Ovary (tissue), 9 donors: Measurements from ENCODE around the gene ZNF514. TPM values are rescaled to one million over a fixed set of nuclear protein-coding genes. Genes with fewer than 3 reads are reported as not detected.
A peak's percentile ranks its signal among the peaks of the same experiment; 100 is the strongest.

Source experiments
- DNase-seq, 5 donors: peaks; one replicate each; pipeline ENCODE4 v3.0.0-alpha.2; 2019 to 2020
- H3K27ac ChIP-seq, 2 donors: fragments of 200-600 bp; one replicate each; pipeline versions ENCODE4 v1.5.1 to v1.8.0; 2019 to 2022
- H3K27me3 ChIP-seq: fragments of 200-600 bp; one replicate; pipeline ENCODE4 v1.8.0; 2022
- H3K36me3 ChIP-seq: fragments of 200-600 bp; sonication (generic); one replicate; pipeline ENCODE4 v1.5.1; 2019
- H3K4me1 ChIP-seq: one replicate; pipeline ENCODE4 v1.8.1; 2013; ENCODE audit warnings: mild to moderate bottlenecking, moderate library complexity; ENCODE audit not compliant: insufficient read depth
- H3K4me3 ChIP-seq: fragments of 200-600 bp; sonication (generic); one replicate; pipeline ENCODE4 v1.5.1; 2017
- H3K9me3 ChIP-seq, 2 donors: fragments of 200-600 bp in 1 of 2; sonication (generic) in 1 of 2; one replicate each; pipeline versions ENCODE4 v1.5.1 to v1.8.1; 2013 to 2019; ENCODE audit warnings: mild to moderate bottlenecking in 1 of 2, moderate library complexity in 1 of 2
- EP300 ChIP-seq: sonication (generic); formaldehyde crosslinking; IDR thresholded peaks from one replicate; pipeline ENCODE4 v1.6.1; 2017; ENCODE audit warnings: antibody characterized with exemption
- POLR2A ChIP-seq: fragments of 450-650 bp; IDR thresholded peaks from one replicate; pipeline ENCODE4 v1.6.1; 2017; ENCODE audit warnings: antibody characterized with exemption, mild to moderate bottlenecking, moderate library complexity
- WGBS, 3 donors: extraction: QIAGEN DNeasy Blood & Tissue Kit in 1 of 3; methylation state at CpG; one replicate each; pipeline versions ENCODE4 v1.1.5 to v1.1.7; 2013 to 2017; 5-methylcytosine and 5-hydroxymethylcytosine counted together
- intact Hi-C, 4 donors: fragments of 100-400 bp; cut with DNase I; formaldehyde crosslinking; loops; one replicate each; pipeline versions ENCODE4 v1.11.0 to v1.15.1; 2022 to 2023
- polyA plus RNA-seq, 2 donors: library from polyadenylated mRNA; stranded (reverse); fragments of 200-250 nt in 1 of 2; fragments of 350-450 nt in 1 of 2; fragmentation: Illumina TruSeq in 1 of 2; extraction: RNeasy Lipid Tissue Mini Kit (QIAGEN cat#74804) in 1 of 2; gene quantifications; one replicate each; pipeline ENCODE4 v1.2.3, GENCODE V29; 2013 to 2014
- total RNA-seq, 7 donors: library from RNA; depleted of rRNA in 2 of 7; stranded (reverse); fragments of >200 nt in 2 of 7; fragmentation: NEBNext Ultra II Directional in 3 of 7; extraction: Animal tissue kit (Norgen Biotek cat#: 25700) in 3 of 7; gene quantifications; one replicate each; pipeline versions ENCODE4 v1.1.0 to v1.2.4, GENCODE V29; 2016 to 2023
- TF ChIP-seq, protein P1 (sequence below), 3 donors: fragments of 450-650 bp in 2 of 3; fragments of 200-600 bp in 1 of 3; IDR thresholded peaks; one replicate each; pipeline versions ENCODE4 v1.5.1 to v1.8.0; 2016 to 2022; ENCODE audit warnings: antibody characterized with exemption in 3 of 3, mild to moderate bottlenecking in 1 of 3
- donor health status: DM: no; HTN: no; CAD: no; lungs with moderate emphysema.
- donor health status: DM: no; HTN: no; CAD: no.
- donor health status: Bipolar disorder and iron deficiency.
- donor health status: DM: yes; HTN: yes; CAD: no.
- donor health status: DM: no; HTN: no; CAD: no.
- donor health status: DM: yes; HTN: yes; CAD: no.

ZNF514 gene
- total and polyA plus RNA-seq, 9 donors, result 10.3 to 30.8 (median 24.4) TPM

- 0 to 1% (median 1%) methylated on average over 72 to 86 of the region's 86 CpGs for WGBS, 3 donors
- Histone ChIP-seq H3K27me3 (no peaks in the 10 kb centered on the region), H3K36me3 (no peaks in the 10 kb centered on the region), H3K4me1 (peaks cover 10% of the 10 kb centered on the region), H3K27ac (peak within 1 kb of the TSS; percentile 63 to 86), H3K4me3 (peak within 1 kb of the TSS; percentile 97), H3K9me3 (no peaks in the 10 kb centered on the region)
- intact Hi-C loops, result no loop called here
- DNase-seq, result peak; percentile 83 to 92 (median 91)
- TF ChIP-seq, protein P1, sequence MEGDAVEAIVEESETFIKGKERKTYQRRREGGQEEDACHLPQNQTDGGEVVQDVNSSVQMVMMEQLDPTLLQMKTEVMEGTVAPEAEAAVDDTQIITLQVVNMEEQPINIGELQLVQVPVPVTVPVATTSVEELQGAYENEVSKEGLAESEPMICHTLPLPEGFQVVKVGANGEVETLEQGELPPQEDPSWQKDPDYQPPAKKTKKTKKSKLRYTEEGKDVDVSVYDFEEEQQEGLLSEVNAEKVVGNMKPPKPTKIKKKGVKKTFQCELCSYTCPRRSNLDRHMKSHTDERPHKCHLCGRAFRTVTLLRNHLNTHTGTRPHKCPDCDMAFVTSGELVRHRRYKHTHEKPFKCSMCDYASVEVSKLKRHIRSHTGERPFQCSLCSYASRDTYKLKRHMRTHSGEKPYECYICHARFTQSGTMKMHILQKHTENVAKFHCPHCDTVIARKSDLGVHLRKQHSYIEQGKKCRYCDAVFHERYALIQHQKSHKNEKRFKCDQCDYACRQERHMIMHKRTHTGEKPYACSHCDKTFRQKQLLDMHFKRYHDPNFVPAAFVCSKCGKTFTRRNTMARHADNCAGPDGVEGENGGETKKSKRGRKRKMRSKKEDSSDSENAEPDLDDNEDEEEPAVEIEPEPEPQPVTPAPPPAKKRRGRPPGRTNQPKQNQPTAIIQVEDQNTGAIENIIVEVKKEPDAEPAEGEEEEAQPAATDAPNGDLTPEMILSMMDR (IDR thresholded peaks at IDR 0.05), result peak in 1 of 3 donors; percentile 21
- TF ChIP-seq EP300 (no peak), POLR2A (peak; percentile 62)
These were observed 38.0 kb downstream of the ZNF514 start, which contains the start of gene MRPS5 for GRCh38 chr2:95121407-95122196. Gene MRPS5, minus strand, starts transcription at chr2:95121808. Its CDS starts 17 bp downstream, at chr2:95121791.

GRCh38 chr2:95121093-95121406 is 38.6 kb downstream of the ZNF514 start:
- peak overlapping the region; percentile 97 for H3K4me3 ChIP-seq
- H3K9me3 ChIP-seq, result no peaks in the 10 kb centered on the region
- no peaks in the 10 kb centered on the region for H3K36me3 ChIP-seq
- peaks cover 10% of the 10 kb centered on the region for H3K4me1 ChIP-seq
- no peak for DNase-seq
- no peaks in the 10 kb centered on the region for H3K27me3 ChIP-seq
- H3K27ac ChIP-seq, result peak overlapping the region in 1 of 2 donors; percentile 86
- 0 to 2% (median 1%) methylated on average over 11 of the region's 11 CpGs for whole genome bisulfite sequencing, 3 donors
- TF ChIP-seq, protein P1 (IDR thresholded peaks at IDR 0.05), result no peak
- TF ChIP-seq EP300 (no peak), POLR2A (no peak)
- intact Hi-C loops, result no loop called here

GRCh38 chr2:95115418-95115817 is 44.2 kb downstream of the ZNF514 start:
- DNase-seq, result peak; percentile 25 to 61 (median 49)
- no peaks in the 10 kb centered on the region for H3K36me3 ChIP-seq

GRCh38 chr2:95113464-95113863 is 46.2 kb downstream of the ZNF514 start:
- no peaks in the 10 kb centered on the region for H3K9me3 ChIP-seq
- H3K27me3 ChIP-seq, result no peaks in the 10 kb centered on the region
- TF ChIP-seq POLR2A (no peak), EP300 (no peak)
- TF ChIP-seq, protein P1 (IDR thresholded peaks at IDR 0.05), result no peak
- H3K4me1 ChIP-seq, result peaks cover 3% of the 10 kb centered on the region
- H3K27ac ChIP-seq, result no peak overlapping the region
- H3K36me3 ChIP-seq, result no peaks in the 10 kb centered on the region
- 92 to 94% (median 94%) methylated on average over 7 of the region's 7 CpGs for WGBS, 3 donors
- intact Hi-C loops, result no loop called here
- no peak for DNase-seq
- no peak overlapping the region for H3K4me3 ChIP-seq

More at GRCh38 chr2:95115418-95115817, 44.2 kb downstream of the ZNF514 start:
- no peak overlapping the region for H3K27ac ChIP-seq
- H3K4me3 ChIP-seq, result no peak overlapping the region
- intact Hi-C loops, result no loop called here
- no peaks in the 10 kb centered on the region for H3K27me3 ChIP-seq
- no peaks in the 10 kb centered on the region for H3K9me3 ChIP-seq
- TF ChIP-seq POLR2A, result no peak
- TF ChIP-seq, protein P1 (IDR thresholded peaks at IDR 0.05), result peak in 1 of 3 donors; percentile 14
- 14 to 19% (median 18%) methylated on average over 7 of the region's 7 CpGs for WGBS, 3 donors
- H3K4me1 ChIP-seq, result peaks cover 6% of the 10 kb centered on the region
